Measurements from ENCODE around the gene LRRC58.

LRRC58 gene

GRCh38 chr3:120276767-120277166 is 72.4 kb downstream of the LRRC58 start:
- no peak for DNase-seq (ENCODE audit: low spot score)

GRCh38 chr3:120275618-120276017 is 73.5 kb downstream of the LRRC58 start:
- DNase-seq (ENCODE audit: low spot score) = no peak

DNA sequence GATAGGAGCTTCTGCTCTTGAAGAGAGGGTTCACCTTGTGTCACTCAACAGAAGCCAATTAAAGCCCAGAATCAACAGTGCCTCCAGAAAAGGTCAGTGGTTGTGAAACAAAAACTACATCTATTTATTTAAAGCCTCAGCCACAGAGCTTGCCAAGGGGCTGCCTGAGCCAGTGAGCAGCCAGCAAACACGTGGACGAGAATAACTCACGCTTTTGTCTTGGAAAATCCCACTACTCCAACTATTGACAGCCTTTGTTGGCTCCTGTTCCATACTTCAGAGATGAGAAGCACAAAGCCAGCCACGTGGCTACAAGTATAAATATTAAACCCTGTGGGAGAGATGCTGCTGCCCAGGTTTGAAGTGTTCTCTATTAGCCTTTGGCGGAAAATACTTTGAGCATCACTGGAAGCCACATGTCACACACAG is 74.4 kb downstream of the LRRC58 start:
- peak; percentile 3 for DNase-seq (ENCODE audit: low spot score)

All from globus pallidus (tissue), 1 donor.